SJSA1 (cell line): ENCODE data around the gene RAPGEF1. TPM values are rescaled to one million over a fixed set of nuclear protein-coding genes. Genes with fewer than 3 reads are reported as not detected.

Experiments used
- DNase-seq, 2 experiments: peaks; one replicate each; pipeline ENCODE4 v3.0.0-alpha.2; 2015 to 2020; ENCODE audit warnings: low spot score in 2 of 2, low read depth in 1 of 2
- H3K27ac ChIP-seq: fragments of 250-450 bp; sonication (Bioruptor Pico); 2 replicates; pipeline ENCODE4 v1.5.1; 2020; ENCODE audit warnings: mild to moderate bottlenecking, moderate library complexity
- H3K27me3 ChIP-seq: fragments of 250-450 bp; sonication (Bioruptor Pico); replicated peaks from 2 replicates; pipeline ENCODE4 v1.5.1; 2020; ENCODE audit warnings: mild to moderate bottlenecking, moderate library complexity
- H3K36me3 ChIP-seq: fragments of 250-450 bp; sonication (Bioruptor Pico); 2 replicates; pipeline ENCODE4 v1.5.1; 2020; ENCODE audit warnings: mild to moderate bottlenecking
- H3K4me1 ChIP-seq: fragments of 250-450 bp; sonication (Bioruptor Pico); replicated peaks from 2 replicates; pipeline ENCODE4 v1.6.1; 2021; ENCODE audit warnings: mild to moderate bottlenecking
- H3K4me3 ChIP-seq: fragments of 250-450 bp; sonication (Bioruptor Pico); 2 replicates; pipeline ENCODE4 v1.5.1; 2020; ENCODE audit warnings: mild to moderate bottlenecking
- H3K9me3 ChIP-seq: fragments of 250-450 bp; sonication (Bioruptor Pico); replicated peaks from 2 replicates; pipeline ENCODE4 v1.5.1; 2020; ENCODE audit warnings: mild to moderate bottlenecking
- total RNA-seq: library from RNA; depleted of rRNA; stranded (reverse); fragments of >200 nt; shearing (Covaris generic); gene quantifications from 2 replicates; pipeline ENCODE4 v1.2.3, GENCODE V29; 2014

RAPGEF1 gene
- total RNA-seq, 1 experiment from 2014 or later, result 23.6 TPM

DNA sequence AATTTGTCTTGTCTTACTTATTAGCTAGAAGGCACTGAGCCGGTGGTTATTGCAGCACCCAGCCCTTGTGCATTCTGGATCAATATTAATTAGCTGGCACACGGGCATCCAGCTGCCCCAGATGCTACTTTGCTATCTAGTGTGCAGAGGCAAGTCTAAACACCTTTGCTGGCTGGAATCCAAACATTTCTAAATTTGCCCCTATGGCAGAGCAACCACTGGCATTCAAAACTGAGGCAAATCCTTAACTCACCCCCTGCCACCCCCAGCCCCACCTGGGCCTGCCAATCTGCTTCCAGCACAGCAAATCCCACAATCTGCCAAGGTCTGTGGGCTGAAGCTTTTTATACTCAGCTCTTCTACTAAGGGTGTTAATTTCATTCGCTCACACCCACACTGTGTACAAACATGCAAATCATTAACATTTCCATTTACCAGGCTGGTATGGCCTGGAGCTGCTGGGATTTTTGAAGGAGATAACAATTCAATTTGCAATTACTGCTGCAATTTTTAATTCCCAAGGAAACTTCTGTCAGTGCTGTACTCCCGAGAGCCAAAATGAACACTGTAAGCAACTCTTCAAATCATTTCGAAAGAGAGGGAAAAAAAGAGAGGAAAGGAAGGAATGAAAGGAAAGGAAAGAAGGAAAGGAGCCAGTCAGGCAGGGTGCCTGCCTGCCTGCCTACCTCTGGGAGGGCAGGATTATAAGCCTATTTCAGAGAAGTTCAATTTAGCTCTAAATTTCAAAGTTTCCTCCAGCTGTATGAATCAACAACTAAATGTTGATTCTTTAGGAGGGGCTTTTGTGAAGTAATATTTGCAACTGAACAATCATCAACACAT, 35.5 kb downstream of the RAPGEF1 start:
- Histone ChIP-seq H3K4me3 (no peak overlapping the region), H3K4me1 (peaks cover 39% of the 10 kb centered on the region), H3K36me3 (no peaks in the 10 kb centered on the region), H3K27me3 (no peaks in the 10 kb centered on the region), H3K27ac (no peak overlapping the region), H3K9me3 (no peaks in the 10 kb centered on the region)
- DNase-seq, result no peak

DNA sequence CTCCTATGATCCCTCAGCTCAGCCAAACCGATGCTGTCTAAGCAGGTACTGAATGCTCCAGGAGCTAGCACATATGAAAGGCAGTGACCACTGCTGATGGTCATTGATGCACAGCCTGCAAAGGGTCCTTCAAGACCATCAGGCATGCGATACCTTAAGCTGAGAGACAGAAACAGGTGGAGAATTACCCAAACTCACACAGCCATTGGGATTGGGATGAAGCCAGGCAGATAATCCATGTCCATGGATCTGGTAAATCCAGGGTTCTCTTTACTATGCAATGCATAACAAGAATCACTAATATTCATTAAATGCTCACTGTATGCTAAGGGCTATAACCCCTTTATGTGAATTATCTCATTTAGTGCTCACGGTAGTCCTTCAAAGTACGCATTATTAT, 36.2 kb downstream of the RAPGEF1 start:
- Histone ChIP-seq H3K9me3 (no peaks in the 10 kb centered on the region), H3K4me3 (no peak overlapping the region), H3K4me1 (peaks cover 38% of the 10 kb centered on the region), H3K36me3 (no peaks in the 10 kb centered on the region), H3K27me3 (no peaks in the 10 kb centered on the region), H3K27ac (no peak overlapping the region)
- DNase-seq, result no peak

DNA sequence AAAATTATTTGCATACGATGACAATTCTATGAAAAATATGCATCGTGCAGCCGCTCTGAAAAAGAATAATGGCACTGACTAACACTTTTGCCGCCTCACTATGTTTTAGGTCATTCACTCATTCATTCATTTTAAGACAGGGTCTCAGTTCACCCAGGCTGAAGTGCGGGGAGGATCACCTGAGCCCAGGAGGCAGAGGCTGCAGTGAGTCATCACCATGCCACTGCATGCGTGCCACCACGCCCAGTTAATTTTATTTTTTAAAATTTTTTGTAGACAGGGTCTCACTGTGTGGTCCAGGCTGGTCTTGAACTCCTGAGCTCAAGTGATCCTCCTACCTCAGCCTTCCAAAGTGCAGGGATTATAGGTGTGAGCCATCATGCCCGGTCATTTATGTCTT, 37.0 kb downstream of the RAPGEF1 start:
- Histone ChIP-seq H3K36me3 (no peaks in the 10 kb centered on the region), H3K4me1 (peaks cover 33% of the 10 kb centered on the region), H3K27ac (no peak overlapping the region), H3K4me3 (no peak overlapping the region), H3K27me3 (no peaks in the 10 kb centered on the region), H3K9me3 (no peaks in the 10 kb centered on the region)
- DNase-seq, result no peak

DNA sequence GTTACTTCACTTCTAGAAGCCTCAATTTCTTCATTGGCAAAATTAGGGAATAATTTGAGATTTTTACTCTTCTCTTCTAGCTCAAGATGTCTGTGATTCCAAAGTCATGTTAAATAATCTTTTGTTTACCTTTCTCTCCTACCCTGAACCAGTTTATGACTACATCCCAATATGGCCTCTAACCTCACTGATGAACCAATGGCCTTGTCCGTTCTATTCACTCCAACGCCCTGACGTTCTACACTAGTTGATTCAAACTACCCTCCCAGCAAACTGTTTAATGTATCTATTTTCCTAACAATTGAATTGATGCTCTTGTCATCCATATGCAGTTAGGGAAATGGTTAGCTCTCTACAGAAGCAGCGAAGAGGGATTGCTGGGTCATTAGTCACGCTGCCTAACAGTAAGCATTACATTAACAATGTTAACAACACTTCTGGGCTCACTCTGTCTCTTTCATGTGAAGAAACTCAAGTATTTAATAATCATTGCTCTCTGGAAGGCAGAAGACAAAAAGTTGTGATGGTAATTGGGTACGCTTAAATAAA, 38.0 kb downstream of the RAPGEF1 start:
- Histone ChIP-seq H3K4me1 (peaks cover 24% of the 10 kb centered on the region), H3K27ac (peak overlapping the region; percentile 31), H3K9me3 (no peaks in the 10 kb centered on the region), H3K36me3 (no peaks in the 10 kb centered on the region), H3K27me3 (no peaks in the 10 kb centered on the region), H3K4me3 (no peak overlapping the region)
- peak in 1 of 2 experiments; percentile 55 for DNase-seq

DNA sequence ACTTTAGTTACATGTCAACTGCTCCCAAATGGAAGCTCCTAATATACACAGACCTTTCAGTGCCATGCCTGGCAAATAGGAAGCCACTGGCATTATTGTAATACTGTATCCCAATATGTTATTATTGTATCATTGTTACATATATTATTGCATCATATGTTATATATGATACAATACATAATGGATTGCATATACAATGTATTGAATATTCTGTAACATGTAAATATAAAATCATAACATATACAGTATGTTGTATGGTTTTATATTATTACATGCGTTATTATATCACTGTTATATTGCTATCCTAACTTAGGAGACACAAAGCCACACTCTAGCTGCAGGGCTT, 38.5 kb downstream of the RAPGEF1 start:
- no peaks in the 10 kb centered on the region for H3K9me3 ChIP-seq
- peaks cover 24% of the 10 kb centered on the region for H3K4me1 ChIP-seq
- no peak overlapping the region for H3K4me3 ChIP-seq
- peak overlapping the region; percentile 31 for H3K27ac ChIP-seq
- H3K27me3 ChIP-seq, result no peaks in the 10 kb centered on the region
- DNase-seq, result no peak
- no peaks in the 10 kb centered on the region for H3K36me3 ChIP-seq

DNA sequence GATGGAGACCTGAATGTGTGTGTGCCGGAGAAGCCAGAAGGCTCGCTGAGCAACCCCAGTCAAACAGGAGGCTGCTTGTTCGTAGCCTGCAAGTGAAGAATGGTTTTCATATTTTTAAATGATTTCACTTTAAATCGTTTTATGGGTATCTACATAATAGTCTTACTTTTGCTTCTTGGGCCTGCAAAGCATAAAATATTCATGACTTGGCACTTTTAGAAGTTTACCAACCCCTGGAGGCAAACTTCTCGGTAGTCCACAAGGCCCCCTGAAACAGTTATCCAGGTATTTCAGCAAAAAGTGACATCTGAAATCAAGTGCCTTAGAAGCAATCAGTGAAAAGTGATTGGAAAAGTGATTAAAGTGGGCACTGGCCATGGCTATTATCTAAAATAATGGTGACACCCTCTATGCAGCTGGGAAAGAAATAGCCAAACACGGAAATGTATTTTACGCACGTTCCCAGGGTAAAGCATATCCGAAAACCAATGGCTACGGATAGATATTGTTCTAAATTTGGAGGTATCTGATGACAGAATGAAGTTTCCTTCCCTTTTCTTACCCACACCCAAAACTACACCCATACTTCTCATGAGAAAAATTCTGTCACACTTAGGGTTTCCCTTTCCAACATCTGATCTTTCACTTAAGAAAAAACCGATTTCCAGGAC, 39.0 kb downstream of the RAPGEF1 start:
- Histone ChIP-seq H3K27me3 (no peaks in the 10 kb centered on the region), H3K4me3 (no peak overlapping the region), H3K4me1 (peaks cover 24% of the 10 kb centered on the region), H3K36me3 (no peaks in the 10 kb centered on the region), H3K27ac (peak overlapping the region; percentile 31; the same call in 1 of the 2 replicates), H3K9me3 (no peaks in the 10 kb centered on the region)
- DNase-seq, result no peak

DNA sequence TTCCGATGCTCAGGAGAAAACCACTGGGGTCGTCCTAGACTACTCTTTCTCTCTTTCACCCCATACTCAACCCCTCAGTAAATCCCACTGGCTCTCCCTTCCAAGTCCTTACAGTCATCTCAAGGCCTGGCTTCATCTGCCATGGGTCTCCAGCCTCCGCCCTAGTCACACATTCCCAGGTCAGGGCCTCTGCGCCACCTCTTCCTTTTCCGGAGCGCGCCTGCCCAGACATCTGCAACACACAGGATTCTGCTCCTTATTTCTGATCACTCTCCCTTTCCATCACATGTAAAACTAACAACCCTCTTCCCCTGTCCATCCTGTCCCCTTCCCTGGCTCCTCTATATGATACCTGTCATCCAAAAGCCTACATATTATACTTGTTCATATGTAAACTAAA, 39.8 kb downstream of the RAPGEF1 start:
- no peak for DNase-seq
- Histone ChIP-seq H3K4me1 (peaks cover 24% of the 10 kb centered on the region), H3K27ac (no peak overlapping the region)

DNA sequence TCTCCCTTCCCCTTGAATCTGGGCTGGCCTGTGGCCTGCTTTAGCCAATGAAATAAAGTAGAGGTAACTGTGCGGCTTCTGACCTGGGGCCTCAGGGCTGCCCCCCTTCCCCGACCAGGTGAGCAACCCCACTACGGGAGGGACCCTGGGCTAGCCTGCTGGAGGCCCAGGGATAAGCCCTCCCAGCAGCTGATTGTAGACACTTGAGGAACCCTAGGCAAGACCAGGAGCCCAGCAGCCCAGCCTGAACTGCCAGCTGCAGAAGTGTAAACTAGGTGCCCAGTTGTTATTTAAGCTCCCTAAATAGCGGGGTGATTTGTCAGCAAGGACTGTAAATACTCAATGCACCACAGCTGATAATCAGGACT, 41.3 kb downstream of the RAPGEF1 start:
- H3K4me1 ChIP-seq, result peaks cover 24% of the 10 kb centered on the region
- no peak overlapping the region for H3K4me3 ChIP-seq
- no peaks in the 10 kb centered on the region for H3K36me3 ChIP-seq
- no peaks in the 10 kb centered on the region for H3K9me3 ChIP-seq
- H3K27me3 ChIP-seq, result no peaks in the 10 kb centered on the region
- no peak overlapping the region for H3K27ac ChIP-seq
- no peak for DNase-seq

More for the DNA sequence above, 39.8 kb downstream of the RAPGEF1 start:
- H3K4me3 ChIP-seq, result no peak overlapping the region
- H3K9me3 ChIP-seq, result no peaks in the 10 kb centered on the region
- no peaks in the 10 kb centered on the region for H3K36me3 ChIP-seq
- H3K27me3 ChIP-seq, result no peaks in the 10 kb centered on the region

DNA sequence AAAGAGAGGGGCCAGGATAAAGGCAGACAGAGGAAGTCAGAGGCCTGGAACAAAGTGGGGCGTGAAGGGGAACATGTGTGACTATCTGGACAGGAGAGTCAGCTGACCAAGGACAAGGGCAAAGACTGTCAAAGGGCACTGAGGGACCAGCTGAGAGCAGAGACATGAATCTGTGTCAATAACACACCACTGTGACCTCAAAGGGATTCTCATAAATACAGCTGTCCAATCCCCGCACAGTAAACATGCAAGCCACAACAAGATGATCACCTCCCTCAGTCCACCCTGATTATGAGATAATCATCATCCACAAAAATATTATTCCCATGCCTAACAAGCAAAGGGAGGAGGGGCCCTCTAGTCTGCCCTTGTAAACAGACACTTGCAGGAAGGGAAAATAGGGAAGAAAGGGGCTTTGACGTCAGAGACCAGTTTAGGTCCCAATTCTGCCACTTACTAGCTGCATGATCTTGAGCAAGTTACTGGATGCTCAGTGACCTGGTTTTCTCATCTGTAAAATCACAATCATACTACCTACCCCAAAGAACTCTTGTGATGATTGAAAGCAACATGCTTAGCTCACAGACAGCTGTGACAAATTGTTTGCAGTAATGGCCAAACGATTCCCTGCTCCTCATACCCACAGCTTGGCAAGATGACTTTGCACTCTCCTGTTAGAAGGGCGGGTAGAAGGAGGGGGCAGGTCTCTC, 41.8 kb downstream of the RAPGEF1 start:
- no peaks in the 10 kb centered on the region for H3K27me3 ChIP-seq
- DNase-seq, result no peak
- no peaks in the 10 kb centered on the region for H3K9me3 ChIP-seq
- no peak overlapping the region for H3K27ac ChIP-seq
- no peaks in the 10 kb centered on the region for H3K36me3 ChIP-seq
- H3K4me3 ChIP-seq, result no peak overlapping the region
- H3K4me1 ChIP-seq, result peaks cover 22% of the 10 kb centered on the region

DNA sequence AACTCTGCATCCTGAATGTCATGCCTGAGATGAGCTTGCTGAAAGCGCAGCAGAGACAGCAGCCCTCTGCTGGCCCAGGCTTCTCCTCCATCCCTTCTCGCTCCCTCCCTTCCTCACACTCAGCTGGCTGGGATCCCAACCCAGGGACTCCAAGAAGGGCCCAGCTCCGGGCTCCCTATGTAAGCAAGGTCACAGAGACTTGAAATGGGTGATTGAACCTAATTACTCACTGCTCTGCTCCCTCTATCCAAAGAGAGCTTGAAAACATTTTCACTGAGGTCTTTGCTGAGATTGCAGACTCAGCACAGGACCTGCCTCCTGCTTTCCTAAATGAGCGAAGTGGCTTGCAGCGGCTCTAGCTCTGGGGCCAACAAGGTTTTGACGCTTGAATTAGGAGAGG, 42.8 kb downstream of the RAPGEF1 start:
- no peak for DNase-seq
- Histone ChIP-seq H3K27ac (no peak overlapping the region), H3K4me1 (peaks cover 12% of the 10 kb centered on the region), H3K4me3 (no peak overlapping the region), H3K9me3 (no peaks in the 10 kb centered on the region), H3K27me3 (no peaks in the 10 kb centered on the region), H3K36me3 (no peaks in the 10 kb centered on the region)

DNA sequence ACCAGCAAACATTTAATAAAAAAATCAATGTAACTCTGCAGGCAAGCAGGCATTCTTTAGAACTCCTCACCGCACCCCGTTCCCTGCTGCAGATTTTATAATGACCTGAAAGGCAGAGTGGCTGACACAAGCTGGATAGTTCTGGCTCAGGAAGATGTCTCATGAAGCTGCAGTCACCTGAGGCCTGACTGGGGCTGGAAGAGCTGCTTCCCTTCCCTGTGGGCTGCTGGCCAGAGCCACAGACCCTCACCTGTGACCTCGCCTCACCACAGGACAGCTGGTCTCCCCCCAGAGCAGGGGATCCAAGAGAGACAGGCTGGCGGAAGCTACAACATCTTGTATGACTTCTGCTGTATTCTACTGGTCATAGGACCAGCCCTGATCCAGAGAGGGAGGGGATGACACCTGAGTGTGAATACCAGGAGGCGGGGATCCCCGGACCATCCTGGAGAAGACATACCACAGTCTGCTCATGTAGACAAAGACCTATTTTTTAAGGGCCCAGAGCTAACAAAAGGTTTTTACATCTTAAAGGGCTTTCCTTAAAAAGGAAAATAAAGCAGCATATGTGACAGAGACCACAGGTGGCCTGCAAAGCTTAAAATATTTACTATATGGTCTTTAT, 43.9 kb downstream of the RAPGEF1 start:
- no peak overlapping the region for H3K27ac ChIP-seq
- H3K4me3 ChIP-seq, result no peak overlapping the region
- no peaks in the 10 kb centered on the region for H3K9me3 ChIP-seq
- H3K27me3 ChIP-seq, result no peaks in the 10 kb centered on the region
- peaks cover under 1% of the 10 kb centered on the region; the same call in 1 of the 2 replicates for H3K4me1 ChIP-seq
- H3K36me3 ChIP-seq, result no peaks in the 10 kb centered on the region
- DNase-seq, result no peak

DNA sequence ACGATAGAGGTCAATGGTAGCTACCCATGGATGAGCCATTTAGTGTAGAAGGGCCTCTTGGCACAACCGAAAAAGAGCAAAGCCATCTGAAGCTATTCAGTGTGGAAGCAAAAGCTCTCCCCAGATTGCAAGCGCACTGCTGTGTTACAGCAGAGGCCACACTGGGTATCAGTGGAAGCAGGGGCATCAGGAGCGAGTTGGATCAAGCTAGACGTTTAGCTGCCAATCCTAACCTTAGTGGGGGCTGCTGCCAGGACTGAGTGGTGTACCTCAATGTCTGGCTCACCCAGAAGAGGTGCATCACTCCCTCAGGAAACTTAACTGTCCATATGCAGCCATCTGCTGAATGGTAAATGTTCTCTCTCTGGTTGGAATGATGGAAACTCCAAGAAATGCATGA, 44.5 kb downstream of the RAPGEF1 start:
- Histone ChIP-seq H3K36me3 (no peaks in the 10 kb centered on the region), H3K4me3 (no peak overlapping the region), H3K27me3 (no peaks in the 10 kb centered on the region), H3K4me1 (no peaks in the 10 kb centered on the region), H3K27ac (no peak overlapping the region), H3K9me3 (no peaks in the 10 kb centered on the region)
- DNase-seq, result no peak

DNA sequence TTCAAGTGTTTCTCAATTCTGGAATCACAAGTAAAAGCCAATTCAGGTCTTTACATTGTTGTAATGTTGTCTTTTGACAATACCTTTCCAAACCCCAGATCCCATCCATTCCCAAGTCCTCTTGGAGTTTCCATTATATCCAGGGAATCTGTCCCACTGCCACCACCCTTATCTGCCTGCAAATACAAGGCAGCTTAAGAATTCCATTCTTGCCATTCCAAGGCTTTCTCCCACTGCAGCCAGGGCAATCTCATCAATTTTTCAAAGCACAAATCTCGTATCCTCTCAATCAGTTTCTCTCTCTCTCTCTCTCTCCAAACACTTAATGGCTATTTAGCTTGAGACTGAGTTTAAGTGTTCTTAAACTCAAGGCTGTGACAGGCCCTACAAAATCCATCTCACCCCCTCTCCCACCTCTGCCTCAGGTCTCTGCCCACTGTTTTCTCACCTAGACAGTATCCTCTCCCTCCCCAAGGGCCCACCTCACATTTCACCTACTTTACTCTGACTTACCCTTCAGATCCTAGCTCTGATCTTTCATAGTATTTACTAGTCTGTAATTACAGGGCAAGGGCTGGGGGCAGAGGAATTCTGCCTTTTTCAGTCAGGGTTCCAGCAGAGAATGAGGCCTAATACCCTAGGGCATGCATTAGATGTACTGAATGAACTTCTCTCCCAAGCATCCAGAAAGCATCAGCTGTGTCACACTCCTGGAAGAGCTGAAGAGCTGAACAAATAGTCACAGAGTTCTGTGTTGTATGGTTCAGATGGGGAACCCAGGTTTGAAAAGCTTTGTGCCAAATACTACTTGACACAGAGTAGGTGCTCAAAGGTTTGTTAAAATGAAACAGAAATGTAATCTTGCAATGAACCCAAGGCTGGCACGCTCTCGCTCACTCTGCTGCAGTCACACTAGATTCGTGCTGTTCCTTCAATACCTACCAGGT, 46.0 kb downstream of the RAPGEF1 start:
- Histone ChIP-seq H3K27ac (no peak overlapping the region), H3K4me1 (no peaks in the 10 kb centered on the region), H3K9me3 (no peaks in the 10 kb centered on the region), H3K27me3 (no peaks in the 10 kb centered on the region), H3K4me3 (no peak overlapping the region), H3K36me3 (no peaks in the 10 kb centered on the region)
- DNase-seq, result no peak
